Activated CD4-positive, alpha-beta T cell treated with anti-CD3 and anti-CD28 coated beads, Interleukin-2, amount 50 U/mL, for 16 hours (primary cell): ENCODE measurements around the gene DBI.
"Not testable (repeated sequence)": the region's sequence is repeated elsewhere in the genome, so short reads cannot be mapped to it uniquely, and the experiment has no call there.

Experiments
- DNase-seq: peaks from one replicate; pipeline ENCODE4 v3.0.0-alpha.2; 2020

DBI gene

GRCh38 chr2:119402645-119403560, 36.1 kb downstream of the DBI start:
- DNase-seq, result no peak

- DNase-seq, result not testable (repeated sequence)
Observed at GRCh38 chr2:119403618-119404017, 36.8 kb downstream of the DBI start.

- DNase-seq, result no peak
Observed at GRCh38 chr2:119405151-119405550, 38.4 kb downstream of the DBI start.

GRCh38 chr2:119407430-119408220, 40.8 kb downstream of the DBI start:
- DNase-seq, result peak; percentile 31

- DNase-seq, result no peak
Observed at GRCh38 chr2:119408221-119408619, 41.4 kb downstream of the DBI start.

GRCh38 chr2:119409506-119409905, 42.7 kb downstream of the DBI start:
- DNase-seq, result no peak

- DNase-seq, result no peak
Observed at GRCh38 chr2:119414894-119415293, 48.1 kb downstream of the DBI start.

GRCh38 chr2:119415630-119416029, 48.9 kb downstream of the DBI start:
- DNase-seq, result no peak

GRCh38 chr2:119416299-119416923, 49.6 kb downstream of the DBI start:
- DNase-seq, result no peak

GRCh38 chr2:119417908-119418307, 51.1 kb downstream of the DBI start:
- no peak for DNase-seq

GRCh38 chr2:119419065-119419464, 52.3 kb downstream of the DBI start:
- no peak for DNase-seq

- DNase-seq, result no peak
Observed at GRCh38 chr2:119419803-119420508, 53.2 kb downstream of the DBI start.

GRCh38 chr2:119421304-119421703, 54.5 kb downstream of the DBI start:
- no peak for DNase-seq

- no peak for DNase-seq
Observed at GRCh38 chr2:119421741-119422140, 55.0 kb downstream of the DBI start.
